ENCODE data around the gene DIP2A. TPM values are rescaled to one million over a fixed set of nuclear protein-coding genes. Genes with fewer than 3 reads are reported as not detected.

The DIP2A gene
- polyA plus RNA-seq, 1 donor from 2014 or later: 45.0 TPM

DNA sequence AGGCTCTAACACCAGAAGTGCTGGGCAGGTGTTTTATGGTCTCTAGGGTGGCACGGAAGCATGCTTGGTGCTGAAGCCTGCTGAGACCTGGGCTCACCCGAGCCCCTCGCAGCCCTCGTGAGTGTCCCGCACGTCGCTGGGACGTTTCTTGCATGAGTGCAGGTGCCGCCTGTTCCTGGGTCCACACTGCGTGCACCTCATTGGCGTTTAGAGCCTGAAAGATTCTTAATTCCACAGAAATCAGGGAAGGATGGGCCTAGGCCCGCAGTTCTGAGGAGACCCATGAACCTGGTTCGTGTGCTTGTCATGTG, 43.8 kb upstream of the DIP2A start:
- Histone ChIP-seq H3K36me3 (ENCODE audit: insufficient read depth, low read length) (no peaks in the 10 kb centered on the region), H3K79me2 (replicated peaks; ENCODE audit: insufficient read depth, low read length) (no peaks in the 10 kb centered on the region), H3F3A (ENCODE audit: insufficient read depth, low read length, poor library complexity, severe bottlenecking) (no peaks in the 10 kb centered on the region), H3K9ac (ENCODE audit: low read length) (no peak overlapping the region), H3K27me3 (ENCODE audit: insufficient read depth, low read depth, low read length) (no peaks in the 10 kb centered on the region), H4K20me1 (ENCODE audit: insufficient read depth) (no peaks in the 10 kb centered on the region), H2AFZ (ENCODE audit: low read depth, low read length) (no peak overlapping the region), H3K9me3 (ENCODE audit: low read length) (no peaks in the 10 kb centered on the region), H3K9me2 (ENCODE audit: insufficient read depth, low read length) (no peaks in the 10 kb centered on the region), H3K4me2 (ENCODE audit: low read length) (no peak overlapping the region), H3K27ac (ENCODE audit: low read length) (no peak overlapping the region), H3K4me3 (ENCODE audit: low read length) (no peak overlapping the region)
- no peak for TF ChIP-seq RAD21 (conservative IDR thresholded peaks at IDR 0.05)
- TF ChIP-seq POLR2AphosphoS5 (IDR thresholded peaks at IDR 0.05): no peak
- TF ChIP-seq EP300 (conservative IDR thresholded peaks at IDR 0.05; ENCODE audit: poor library complexity, severe bottlenecking): no peak
- no peak for TF ChIP-seq MXI1 (conservative IDR thresholded peaks at IDR 0.05; ENCODE audit: poor library complexity, severe bottlenecking)
- TF ChIP-seq, protein P1, sequence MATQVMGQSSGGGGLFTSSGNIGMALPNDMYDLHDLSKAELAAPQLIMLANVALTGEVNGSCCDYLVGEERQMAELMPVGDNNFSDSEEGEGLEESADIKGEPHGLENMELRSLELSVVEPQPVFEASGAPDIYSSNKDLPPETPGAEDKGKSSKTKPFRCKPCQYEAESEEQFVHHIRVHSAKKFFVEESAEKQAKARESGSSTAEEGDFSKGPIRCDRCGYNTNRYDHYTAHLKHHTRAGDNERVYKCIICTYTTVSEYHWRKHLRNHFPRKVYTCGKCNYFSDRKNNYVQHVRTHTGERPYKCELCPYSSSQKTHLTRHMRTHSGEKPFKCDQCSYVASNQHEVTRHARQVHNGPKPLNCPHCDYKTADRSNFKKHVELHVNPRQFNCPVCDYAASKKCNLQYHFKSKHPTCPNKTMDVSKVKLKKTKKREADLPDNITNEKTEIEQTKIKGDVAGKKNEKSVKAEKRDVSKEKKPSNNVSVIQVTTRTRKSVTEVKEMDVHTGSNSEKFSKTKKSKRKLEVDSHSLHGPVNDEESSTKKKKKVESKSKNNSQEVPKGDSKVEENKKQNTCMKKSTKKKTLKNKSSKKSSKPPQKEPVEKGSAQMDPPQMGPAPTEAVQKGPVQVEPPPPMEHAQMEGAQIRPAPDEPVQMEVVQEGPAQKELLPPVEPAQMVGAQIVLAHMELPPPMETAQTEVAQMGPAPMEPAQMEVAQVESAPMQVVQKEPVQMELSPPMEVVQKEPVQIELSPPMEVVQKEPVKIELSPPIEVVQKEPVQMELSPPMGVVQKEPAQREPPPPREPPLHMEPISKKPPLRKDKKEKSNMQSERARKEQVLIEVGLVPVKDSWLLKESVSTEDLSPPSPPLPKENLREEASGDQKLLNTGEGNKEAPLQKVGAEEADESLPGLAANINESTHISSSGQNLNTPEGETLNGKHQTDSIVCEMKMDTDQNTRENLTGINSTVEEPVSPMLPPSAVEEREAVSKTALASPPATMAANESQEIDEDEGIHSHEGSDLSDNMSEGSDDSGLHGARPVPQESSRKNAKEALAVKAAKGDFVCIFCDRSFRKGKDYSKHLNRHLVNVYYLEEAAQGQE (IDR thresholded peaks at IDR 0.05; ENCODE audit: borderline replicate concordance): no peak
- no peak for TF ChIP-seq EZH2 (IDR thresholded peaks at IDR 0.05; ENCODE audit: borderline replicate concordance, insufficient read depth, low read length, poor library complexity, severe bottlenecking)
- TF ChIP-seq SMC3 (conservative IDR thresholded peaks at IDR 0.05; ENCODE audit: poor library complexity): no peak
- TF ChIP-seq, protein P2, sequence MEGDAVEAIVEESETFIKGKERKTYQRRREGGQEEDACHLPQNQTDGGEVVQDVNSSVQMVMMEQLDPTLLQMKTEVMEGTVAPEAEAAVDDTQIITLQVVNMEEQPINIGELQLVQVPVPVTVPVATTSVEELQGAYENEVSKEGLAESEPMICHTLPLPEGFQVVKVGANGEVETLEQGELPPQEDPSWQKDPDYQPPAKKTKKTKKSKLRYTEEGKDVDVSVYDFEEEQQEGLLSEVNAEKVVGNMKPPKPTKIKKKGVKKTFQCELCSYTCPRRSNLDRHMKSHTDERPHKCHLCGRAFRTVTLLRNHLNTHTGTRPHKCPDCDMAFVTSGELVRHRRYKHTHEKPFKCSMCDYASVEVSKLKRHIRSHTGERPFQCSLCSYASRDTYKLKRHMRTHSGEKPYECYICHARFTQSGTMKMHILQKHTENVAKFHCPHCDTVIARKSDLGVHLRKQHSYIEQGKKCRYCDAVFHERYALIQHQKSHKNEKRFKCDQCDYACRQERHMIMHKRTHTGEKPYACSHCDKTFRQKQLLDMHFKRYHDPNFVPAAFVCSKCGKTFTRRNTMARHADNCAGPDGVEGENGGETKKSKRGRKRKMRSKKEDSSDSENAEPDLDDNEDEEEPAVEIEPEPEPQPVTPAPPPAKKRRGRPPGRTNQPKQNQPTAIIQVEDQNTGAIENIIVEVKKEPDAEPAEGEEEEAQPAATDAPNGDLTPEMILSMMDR (IDR thresholded peaks at IDR 0.05; ENCODE audit: poor library complexity, severe bottlenecking): no peak
- TF ChIP-seq TAF1 (IDR thresholded peaks at IDR 0.05; ENCODE audit: low read depth): no peak

DNA sequence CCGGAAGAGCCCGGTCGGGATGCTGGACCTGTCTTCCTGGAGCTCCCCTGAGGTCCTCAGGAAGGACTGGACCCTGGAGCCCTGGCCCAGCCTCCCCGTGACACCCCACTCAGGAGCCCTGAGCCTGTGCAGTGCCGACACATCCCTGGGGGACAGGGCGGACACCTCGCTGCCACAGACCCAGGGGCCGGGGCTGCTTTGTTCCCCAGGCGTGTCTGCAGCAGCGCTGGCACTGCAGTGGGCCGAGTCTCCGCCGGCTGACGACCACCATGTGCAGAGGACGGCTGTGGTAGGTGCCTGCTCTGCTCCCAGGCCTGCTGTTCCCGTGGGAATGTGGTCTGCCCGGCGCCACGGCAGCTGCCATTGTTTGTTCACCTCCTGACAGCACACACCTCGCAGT, 42.1 kb upstream of the DIP2A start:
- Histone ChIP-seq H3K9me3 (ENCODE audit: low read length) (no peaks in the 10 kb centered on the region), H3K27me3 (ENCODE audit: insufficient read depth, low read depth, low read length) (no peaks in the 10 kb centered on the region), H3K79me2 (replicated peaks; ENCODE audit: insufficient read depth, low read length) (no peaks in the 10 kb centered on the region), H3K27ac (ENCODE audit: low read length) (no peak overlapping the region), H3F3A (ENCODE audit: insufficient read depth, low read length, poor library complexity, severe bottlenecking) (no peaks in the 10 kb centered on the region), H3K9ac (ENCODE audit: low read length) (no peak overlapping the region), H4K20me1 (ENCODE audit: insufficient read depth) (no peaks in the 10 kb centered on the region), H3K36me3 (ENCODE audit: insufficient read depth, low read length) (no peaks in the 10 kb centered on the region), H2AFZ (ENCODE audit: low read depth, low read length) (no peak overlapping the region), H3K4me3 (ENCODE audit: low read length) (no peak overlapping the region), H3K4me2 (ENCODE audit: low read length) (no peak overlapping the region), H3K9me2 (ENCODE audit: insufficient read depth, low read length) (no peaks in the 10 kb centered on the region)
- TF ChIP-seq TAF1 (IDR thresholded peaks at IDR 0.05; ENCODE audit: low read depth) (no peak), MXI1 (conservative IDR thresholded peaks at IDR 0.05; ENCODE audit: poor library complexity, severe bottlenecking) (no peak), EP300 (conservative IDR thresholded peaks at IDR 0.05; ENCODE audit: poor library complexity, severe bottlenecking) (no peak), RAD21 (conservative IDR thresholded peaks at IDR 0.05) (no peak), EZH2 (IDR thresholded peaks at IDR 0.05; ENCODE audit: borderline replicate concordance, insufficient read depth, low read length, poor library complexity, severe bottlenecking) (no peak), POLR2AphosphoS5 (IDR thresholded peaks at IDR 0.05) (no peak), SMC3 (conservative IDR thresholded peaks at IDR 0.05; ENCODE audit: poor library complexity) (no peak)
- TF ChIP-seq, protein P2 (IDR thresholded peaks at IDR 0.05; ENCODE audit: poor library complexity, severe bottlenecking): no peak
- TF ChIP-seq, protein P1 (IDR thresholded peaks at IDR 0.05; ENCODE audit: borderline replicate concordance): no peak
